DND-41 (cell line): Measurements from ENCODE around the gene CT83.

Experiments
- CTCF ChIP-seq: IDR thresholded peaks from 2 replicates; pipeline ENCODE4 v1.5.1; 2012; ENCODE audit warnings: borderline replicate concordance, low read length, moderate library complexity, mild to moderate bottlenecking; ENCODE audit not compliant: poor library complexity, severe bottlenecking; ENCODE audit errors: extremely low read depth
- EZH2 ChIP-seq: IDR thresholded peaks from 3 replicates; pipeline ENCODE4 v1.6.1; 2012; ENCODE audit warnings: borderline replicate concordance, low read depth, mild to moderate bottlenecking, moderate library complexity, low read length, inconsistent platforms; ENCODE audit not compliant: severe bottlenecking

- TF ChIP-seq CTCF, result no peak
- no peak for TF ChIP-seq EZH2
Measured at GRCh38 chrX:116462822-116463221, at the start of gene CT83.
